Fibroblast of skin of right biceps (primary cell): ENCODE data around the gene KRTAP21-1.
"Not testable (repeated sequence)": the region's sequence is repeated elsewhere in the genome, so short reads cannot be mapped to it uniquely, and the experiment has no call there.

Source experiments
- DNase-seq: peaks from one replicate; pipeline ENCODE4 v3.0.0-alpha.2; 2013

The KRTAP21-1 gene

GRCh38 chr21:30755328-30755727 lies at the start of gene KRTAP21-1:
TSS of gene KRTAP21-1 (minus strand) at chr21:30755428. CDS start at chr21:30755378, 50 bp downstream.
- not testable (repeated sequence) for DNase-seq

GRCh38 chr21:30800605-30801004 lies 45.4 kb upstream of the KRTAP21-1 start:
- DNase-seq: no peak

DNA sequence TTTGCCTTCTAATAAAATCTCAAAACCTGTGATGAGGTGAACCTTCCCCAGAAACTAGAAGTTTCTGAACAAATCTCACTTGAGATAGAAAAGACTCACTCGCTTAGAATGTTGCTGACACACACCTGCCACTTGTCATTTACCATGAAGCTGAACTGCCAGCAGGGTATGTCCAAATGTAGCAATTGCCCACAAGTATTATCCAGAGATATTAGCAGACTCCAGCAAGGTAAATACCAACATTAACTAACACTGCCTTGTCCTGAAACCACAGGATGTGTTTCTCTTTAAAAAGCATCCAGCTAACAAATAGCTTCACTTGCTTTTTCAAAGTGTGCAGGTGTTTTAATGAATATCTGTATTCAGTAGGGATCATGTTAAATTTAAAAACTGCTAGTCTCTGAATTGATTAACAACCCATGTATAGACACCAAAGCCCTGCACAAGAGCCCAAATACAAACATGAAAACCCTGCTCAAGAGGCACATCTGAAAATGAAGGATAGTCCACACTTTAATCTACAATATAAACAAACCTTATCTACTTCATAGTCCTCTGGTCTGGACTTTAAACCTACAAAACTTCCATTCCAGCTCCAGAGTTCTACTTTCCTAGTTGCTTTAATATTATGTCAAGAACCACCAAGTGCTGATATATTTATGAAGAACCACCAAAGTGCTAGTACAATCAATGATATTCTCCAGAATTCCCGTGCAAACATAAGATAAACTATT lies 38.5 kb upstream of the KRTAP21-1 start:
- DNase-seq: no peak

GRCh38 chr21:30779249-30779648 lies 24.0 kb upstream of the KRTAP21-1 start:
- DNase-seq: no peak

DNA sequence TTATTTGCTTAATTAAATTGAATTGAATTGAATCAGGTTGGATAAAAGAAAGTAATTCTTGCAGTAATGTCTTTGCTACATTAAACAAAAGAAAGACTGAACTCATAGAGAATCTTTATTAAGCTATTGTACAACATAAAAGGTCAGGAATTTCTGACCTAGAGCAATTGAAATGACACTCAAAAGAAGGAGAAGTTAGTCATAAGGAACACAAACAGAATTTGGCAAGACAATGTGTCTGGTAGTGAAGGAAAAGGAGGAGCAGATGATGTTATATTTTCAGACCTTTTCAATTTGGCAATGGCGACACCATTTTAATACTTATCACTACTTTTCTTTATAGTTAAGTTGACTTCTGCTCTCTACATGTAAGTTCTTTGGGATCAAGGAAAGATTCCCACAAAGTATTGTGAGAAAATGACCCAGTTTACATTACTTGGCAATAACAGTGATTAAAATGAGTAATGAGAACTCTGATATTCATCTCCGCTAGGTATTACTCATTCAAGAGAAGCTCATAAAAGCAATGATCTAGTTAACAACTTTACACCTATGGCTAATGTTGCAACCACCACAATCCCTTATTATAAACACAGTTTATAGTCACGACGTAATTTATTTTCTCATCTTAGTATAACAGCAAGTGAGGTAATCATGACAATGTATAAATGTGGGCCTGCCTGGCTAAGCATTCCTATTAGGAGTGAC lies 14.7 kb upstream of the KRTAP21-1 start:
- DNase-seq: no peak

DNA sequence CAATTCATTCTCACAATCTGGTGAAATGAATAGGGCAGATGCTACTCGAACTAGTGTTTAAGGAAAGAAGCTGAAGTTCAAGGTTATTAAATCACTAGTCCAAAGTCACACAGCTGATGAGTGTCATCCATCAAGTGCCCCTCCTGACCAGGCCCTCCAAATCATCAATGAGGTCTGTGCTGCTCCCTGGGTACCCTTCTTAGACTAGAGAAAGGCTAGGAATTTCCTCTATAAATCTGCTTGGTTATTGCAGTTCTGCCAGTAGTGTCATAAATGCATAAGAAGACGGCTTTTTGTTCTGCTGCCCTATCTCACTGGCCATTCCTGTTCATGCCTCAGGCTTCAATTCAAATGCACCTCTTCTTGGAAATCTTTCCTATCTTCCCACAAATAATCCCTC lies 5.5 kb upstream of the KRTAP21-1 start:
- DNase-seq: no peak

DNA sequence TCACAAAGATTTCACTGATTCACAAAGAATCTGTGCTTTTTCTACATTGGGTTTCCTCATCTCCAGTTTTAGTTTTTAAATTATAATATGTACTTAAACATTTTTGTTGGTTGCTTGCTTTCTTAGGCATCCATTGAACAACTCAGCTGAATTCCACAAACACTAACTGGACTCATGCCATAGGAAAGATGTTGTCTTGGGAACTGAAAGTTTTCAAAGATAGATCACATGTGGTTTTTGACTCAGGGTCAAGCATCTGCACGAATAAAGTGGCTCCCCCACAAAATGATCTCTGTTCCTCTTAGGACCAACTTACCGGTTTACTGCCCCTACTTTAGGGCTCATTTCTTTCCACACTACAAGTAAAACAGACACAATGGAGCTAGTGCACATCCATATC lies 3.1 kb upstream of the KRTAP21-1 start:
- no peak for DNase-seq

- no peak for DNase-seq
These were observed 8.1 kb downstream of the KRTAP21-1 start, which contains the start of gene KRTAP21-2 for GRCh38 chr21:30747159-30747558. TSS of gene KRTAP21-2 (minus strand) at chr21:30747259. CDS start at chr21:30747202, 57 bp downstream.

DNA sequence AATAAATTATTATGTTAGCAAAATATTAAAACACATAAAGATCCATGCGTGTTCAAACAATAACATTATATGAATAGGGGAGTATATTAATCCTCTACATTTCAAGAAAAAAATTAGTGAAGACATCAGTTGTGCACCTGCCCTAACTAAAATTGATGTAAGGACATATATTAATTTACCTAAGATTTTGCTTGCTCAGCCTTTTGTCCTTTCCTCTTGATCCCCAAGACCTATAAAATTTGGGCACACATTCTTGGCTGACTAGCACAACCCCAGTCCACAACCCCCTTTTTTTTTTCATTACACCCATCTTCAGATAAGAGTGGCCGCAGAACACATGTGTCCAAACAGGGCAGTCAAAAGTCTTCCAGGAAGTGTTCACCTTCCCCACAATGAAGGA lies 14.8 kb downstream of the KRTAP21-1 start:
- no peak for DNase-seq

GRCh38 chr21:30733026-30733425 lies 22.2 kb downstream of the KRTAP21-1 start:
- DNase-seq: peak; percentile 2

- no peak for DNase-seq
These were observed 28.5 kb downstream of the KRTAP21-1 start for GRCh38 chr21:30726726-30727125.

GRCh38 chr21:30719401-30719800 lies 35.8 kb downstream of the KRTAP21-1 start:
- peak; percentile 3 for DNase-seq

- peak; percentile 90 for DNase-seq
These were observed 36.9 kb downstream of the KRTAP21-1 start, which contains the start of gene KRTAP21-3 for GRCh38 chr21:30718239-30718909. TSS of gene KRTAP21-3 (minus strand) at chr21:30718777. CDS start at chr21:30718759, 18 bp downstream.

- DNase-seq: peak; percentile 76
These were observed 38.1 kb downstream of the KRTAP21-1 start for GRCh38 chr21:30717105-30717504.

DNA sequence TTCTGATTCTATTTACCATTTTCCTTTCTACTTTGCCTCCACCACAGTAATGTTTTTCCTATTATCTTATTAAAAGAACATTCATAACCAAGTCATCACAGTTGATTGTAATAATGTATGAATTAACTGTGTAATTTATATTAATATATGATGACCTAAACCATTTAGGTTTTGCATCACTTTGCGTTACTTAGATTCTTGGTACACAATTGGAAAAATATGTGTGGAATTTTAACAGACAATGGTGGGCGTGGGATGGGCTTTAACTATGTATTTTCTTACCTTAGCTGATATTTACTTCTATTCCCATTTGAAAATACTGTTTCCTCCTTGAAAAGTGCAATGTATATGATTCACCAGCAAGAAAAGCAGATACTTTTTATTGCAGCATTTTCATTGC lies 40.3 kb downstream of the KRTAP21-1 start:
- peak; percentile 59 for DNase-seq

- peak; percentile 56 for DNase-seq
These were observed 40.8 kb downstream of the KRTAP21-1 start for GRCh38 chr21:30714456-30714855.

- peak; percentile 73 for DNase-seq
These were observed 41.5 kb downstream of the KRTAP21-1 start for GRCh38 chr21:30713766-30714165.

GRCh38 chr21:30710499-30710898 lies 44.7 kb downstream of the KRTAP21-1 start:
- peak; percentile 11 for DNase-seq

- no peak for DNase-seq
These were observed 47.8 kb downstream of the KRTAP21-1 start for GRCh38 chr21:30707409-30707808.
